Measurements from ENCODE around the gene SLC25A29. TPM values are rescaled to one million over a fixed set of nuclear protein-coding genes. Genes with fewer than 3 reads are reported as not detected.

Gene SLC25A29
- total and polyA plus RNA-seq, 2 of the 4 experiments (the other 2 are of a cell fraction), result 6.5 to 37.7 TPM

DNA sequence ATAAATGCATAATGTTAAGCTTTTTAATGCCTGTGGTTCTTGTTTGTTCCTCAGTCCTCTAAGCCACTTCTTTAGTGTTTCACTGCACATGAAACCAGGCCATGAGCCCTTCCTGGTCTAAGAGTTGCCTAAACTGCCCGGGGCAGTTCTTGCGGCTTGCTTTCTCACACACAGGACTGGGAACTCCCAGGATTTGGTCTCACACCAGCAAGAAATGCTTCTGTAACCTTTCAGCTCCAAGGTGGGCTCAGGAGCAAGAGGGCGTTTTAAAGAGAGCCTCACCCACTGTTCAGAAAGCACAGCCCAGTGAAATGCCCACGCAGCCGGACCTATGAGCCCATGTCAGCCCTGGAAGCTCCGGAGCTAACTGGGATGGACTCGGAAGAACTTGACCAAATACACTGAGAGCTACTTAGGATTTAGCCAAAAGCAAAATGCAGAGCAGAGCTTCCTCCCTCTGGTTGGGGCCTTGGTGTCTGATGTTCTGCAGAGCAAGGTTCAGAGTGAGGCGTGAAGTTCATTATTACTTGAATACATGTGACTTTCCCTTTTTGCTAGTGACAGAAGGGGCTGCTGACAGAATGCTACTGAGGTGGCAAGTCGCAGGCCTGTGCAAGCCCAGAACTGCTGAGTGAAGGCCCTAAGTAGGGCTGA is 23.4 kb downstream of the SLC25A29 start:
- Histone ChIP-seq H3K56ac (ENCODE audit: extremely low read depth, insufficient read depth, low read length) (no peak overlapping the region), H3K4me1 (ENCODE audit: control insufficient read depth, insufficient read depth, low read length) (peaks cover 14% of the 10 kb centered on the region), H3K36me3 (ENCODE audit: control insufficient read depth, insufficient read depth, low read length) (peaks cover 16% of the 10 kb centered on the region; the same call in 1 of the 2 replicates), H2BK5ac (ENCODE audit: low read depth, low read length, poor library complexity, severe bottlenecking) (no peak overlapping the region), H4K91ac (ENCODE audit: insufficient read depth, low read depth, low read length) (no peak overlapping the region), H2BK15ac (ENCODE audit: low read depth, low read length) (no peak overlapping the region), H2AK9ac (replicated peaks; ENCODE audit: low read depth, low read length, poor library complexity) (no peak overlapping the region), H3K27me3 (ENCODE audit: control insufficient read depth, insufficient read depth, low read length) (no peaks in the 10 kb centered on the region), H3K79me1 (ENCODE audit: low read depth in 1 of 2, low read length in 2 of 2) (peaks cover 20 to 82% of the 10 kb centered on the region in 2 experiments), H3K27ac (ENCODE audit: insufficient read depth, low read length) (no peak overlapping the region), H3K9me3 (ENCODE audit: control insufficient read depth, insufficient read depth, low read length) (no peaks in the 10 kb centered on the region), H4K5ac (ENCODE audit: low read depth, low read length) (no peak overlapping the region), H3K4me2 (ENCODE audit: low read depth, low read length) (no peak overlapping the region), H3K23ac (ENCODE audit: low read depth, low read length) (no peak overlapping the region), H2AK5ac (ENCODE audit: low read depth, low read length) (no peak overlapping the region), H2BK120ac (ENCODE audit: low read depth, low read length) (no peak overlapping the region), H2BK20ac (ENCODE audit: low read depth, low read length) (no peak overlapping the region), H2AFZ (replicated peaks; ENCODE audit: low read length, poor library complexity) (no peak overlapping the region), H4K8ac (ENCODE audit: low read depth in 2 of 2, low read length in 2 of 2) (no peak overlapping the region), H3K18ac (ENCODE audit: low read depth, low read length) (no peak overlapping the region), H3K4me3 (ENCODE audit: insufficient read depth, low read depth, low read length) (no peak overlapping the region), H3K4ac (ENCODE audit: low read depth, low read length) (no peak overlapping the region), H4K20me1 (ENCODE audit: insufficient read depth, low read length) (peaks cover 35% of the 10 kb centered on the region), H3K14ac (replicated peaks; ENCODE audit: low read depth, low read length) (no peak overlapping the region), H3K9me1 (ENCODE audit: insufficient read depth, low read length) (peaks cover 22% of the 10 kb centered on the region), H3K9ac (ENCODE audit: low read depth, low read length) (no peak overlapping the region)
- ChIA-PET POLR2A (ENCODE audit: unreplicated experiment) (no interaction called here), CTCF (interaction anchor here (1.0 kb wide), 1 partner anchor 95 kb away, joined by 3 read pairs; no protein-coding TSS in a partner anchor)
- 98% methylated on average over 6 of the region's 9 CpGs; no CpG with 5 or more reads in 1 of the 2 experiments for WGBS, 2 experiments (ENCODE audit: extremely low coverage in 2 of 2, insufficient read length in 1 of 2)
- no peak for DNase-seq
- dilution Hi-C loops (cut with HindIII; ENCODE audit: low sequenced_read_pairs, unreplicated experiment), result no loop called here
- intact Hi-C loops (cut with micrococcal nuclease), result no loop called here
- in situ Hi-C loops (cut with MboI; ENCODE audit: low sequenced_read_pairs), result no loop called here
- no peak for TF ChIP-seq RAD21 (IDR thresholded peaks at IDR 0.05; ENCODE audit: low read length)
- no peak for TF ChIP-seq MAZ (IDR thresholded peaks at IDR 0.05; ENCODE audit: borderline replicate concordance, low read depth, low read length)
- no peak for TF ChIP-seq SMC3 (IDR thresholded peaks at IDR 0.05; ENCODE audit: low read depth, low read length)
- no peak for TF ChIP-seq CTCF (conservative IDR thresholded peaks at IDR 0.05; ENCODE audit: low read depth, low read length)
- TF ChIP-seq MAFK (IDR thresholded peaks at IDR 0.05; ENCODE audit: low read depth, low read length), result no peak
- no peak for ATAC-seq (ENCODE audit: low read depth)
- no TSS peak for BruUV-seq (replicated peaks)

Measured in IMR-90 (cell line).